DOHH2 (cell line): ENCODE data around the gene SNCB.

Source experiments
- CTCF ChIP-seq: fragments of 200-600 bp; sonication (generic); IDR thresholded peaks from one replicate; pipeline ENCODE4 v1.5.1; 2014; ENCODE audit warnings: antibody characterized with exemption, mild to moderate bottlenecking, low read depth, low read length; ENCODE audit not compliant: poor library complexity, severe bottlenecking
- EZH2phosphoT487 ChIP-seq: fragments of 200-600 bp; sonication (generic); IDR thresholded peaks from 2 replicates; pipeline ENCODE4 v1.6.1; 2017; ENCODE audit warnings: borderline replicate concordance, mild to moderate bottlenecking, antibody characterized with exemption, low read length, moderate library complexity, mixed read lengths

- no peak for TF ChIP-seq CTCF
- no peak for TF ChIP-seq EZH2phosphoT487
Observed at GRCh38 chr5:176653401-176654385, 23.4 kb upstream of the SNCB start.
